Mammary epithelial cell (primary cell): ENCODE measurements around the gene DNM2.

ENCODE experiments used
- CTCF ChIP-seq, 2 donors: IDR thresholded peaks in 1 of 2; conservative IDR thresholded peaks in 1 of 2; 2 replicates each; pipeline ENCODE4 v1.5.1; 2011 to 2012; ENCODE audit warnings: inconsistent platforms in 2 of 2, low read length in 2 of 2, mild to moderate bottlenecking in 2 of 2, control low read depth in 1 of 2, low read depth in 1 of 2; ENCODE audit not compliant: insufficient read depth in 1 of 2; ENCODE audit errors: extremely low read depth in 1 of 2
- EZH2 ChIP-seq: IDR thresholded peaks from 2 replicates; pipeline ENCODE4 v1.6.1; 2012; ENCODE audit warnings: low read length, inconsistent platforms, borderline replicate concordance

- no peak for TF ChIP-seq CTCF (conservative IDR thresholded peaks at IDR 0.05 in 1 of 2, IDR thresholded peaks at IDR 0.05 in 1 of 2; ENCODE audit: extremely low read depth in 1 of 2, insufficient read depth in 1 of 2, low read depth in 1 of 2, low read length in 2 of 2)
- TF ChIP-seq EZH2, result no peak
Measured at GRCh38 chr19:10874024-10874423, 156.1 kb downstream of the DNM2 start.
